Endothelial cell of umbilical vein (primary cell): Measurements from ENCODE around the gene LENG8. TPM values are rescaled to one million over a fixed set of nuclear protein-coding genes. Genes with fewer than 3 reads are reported as not detected.

ENCODE experiments used
- BruUV-seq: library from RNA; stranded (reverse); fragments of 400-500 nt; replicated peaks from 2 replicates; lab custom pipeline; 2021; lab: Mats Ljungman, UMichigan
- CTCF ChIA-PET: fragments of 300-600, 350-600 bp; sonication (Branson Sonifier 250); formaldehyde crosslinking; loops from one replicate; lab custom pipeline; 2021; ENCODE audit warnings: antibody characterized with exemption, inconsistent platforms; lab: Charles Lee
- POLR2A ChIA-PET: fragments of 300-600, 350-600 bp; sonication (Branson Sonifier 250); formaldehyde crosslinking; loops from one replicate; lab custom pipeline; 2021; ENCODE audit warnings: antibody characterized with exemption, inconsistent platforms; lab: Charles Lee
- DNase-seq: peaks from one replicate; pipeline ENCODE4 v3.0.0-alpha.2; 2011; ENCODE audit warnings: low read depth, low spot score
- FAIRE-seq: peaks from 2 replicates; lab custom pipeline; 2011; peaks lifted over from hg19 to GRCh38; lab: Jason Lieb, UNC
- H2AFZ ChIP-seq: 2 replicates; pipeline ENCODE4 v1.6.0; 2012; ENCODE audit warnings: low read depth, low read length, control low read depth, inconsistent platforms
- H3K27ac ChIP-seq: 2 replicates; pipeline ENCODE4 v1.5.1; 2011; ENCODE audit warnings: low read depth, mild to moderate bottlenecking, control low read depth, low read length, moderate library complexity; ENCODE audit not compliant: insufficient read depth
- H3K27me3 ChIP-seq, 2 experiments: 2 replicates each; pipeline versions ENCODE4 v1.6.0 to v1.6.1; 2011; ENCODE audit warnings: low read length in 2 of 2, mixed read lengths in 1 of 2; ENCODE audit not compliant: control insufficient read depth in 2 of 2, insufficient read depth in 2 of 2
- H3K36me3 ChIP-seq, 2 experiments: 2 replicates in 1 of 2; 3 replicates in 1 of 2; pipeline ENCODE4 v1.5.1; 2011; ENCODE audit warnings: low read length in 2 of 2, mild to moderate bottlenecking in 1 of 2, moderate library complexity in 1 of 2; ENCODE audit not compliant: control insufficient read depth in 2 of 2, insufficient read depth in 2 of 2; ENCODE audit errors: extremely low read depth in 1 of 2
- H3K4me1 ChIP-seq: 3 replicates; pipeline ENCODE4 v1.5.1; 2011; ENCODE audit warnings: mild to moderate bottlenecking, low read length; ENCODE audit not compliant: control insufficient read depth, insufficient read depth; ENCODE audit errors: extremely low read depth
- H3K4me2 ChIP-seq: 2 replicates; pipeline ENCODE4 v1.6.1; 2011; ENCODE audit warnings: low read length, control low read depth, mixed read lengths; ENCODE audit not compliant: insufficient read depth
- H3K4me3 ChIP-seq, 3 experiments: fragments of 200-600 bp in 1 of 3; sonication (generic), shearing (Covaris generic) in 1 of 3; replicated peaks in 1 of 3; 2 replicates each; pipeline ENCODE4 v1.5.1; 2011 to 2016; ENCODE audit warnings: control low read depth in 3 of 3, low read length in 3 of 3, mild to moderate bottlenecking in 2 of 3, inconsistent platforms in 1 of 3, low read depth in 1 of 3, moderate library complexity in 1 of 3; ENCODE audit not compliant: insufficient read depth in 1 of 3
- H3K79me2 ChIP-seq: 2 replicates; pipeline ENCODE4 v1.6.0; 2012; ENCODE audit warnings: low read length, inconsistent platforms; ENCODE audit not compliant: control insufficient read depth, insufficient read depth
- H3K9ac ChIP-seq: replicated peaks from 2 replicates; pipeline ENCODE3; 2011; ENCODE audit warnings: low read length, control low read depth; ENCODE audit not compliant: insufficient read depth; ENCODE audit errors: extremely low read depth
- H3K9me1 ChIP-seq: replicated peaks from 3 replicates; pipeline ENCODE4 v1.6.0; 2011; ENCODE audit warnings: mild to moderate bottlenecking, low read length; ENCODE audit not compliant: control insufficient read depth, insufficient read depth; ENCODE audit errors: extremely low read depth
- H3K9me3 ChIP-seq: replicated peaks from 2 replicates; pipeline ENCODE4 v1.5.1; 2012; ENCODE audit warnings: low read length, inconsistent platforms; ENCODE audit not compliant: control insufficient read depth, insufficient read depth
- H4K20me1 ChIP-seq: replicated peaks from 2 replicates; pipeline ENCODE3; 2011; ENCODE audit warnings: mild to moderate bottlenecking, low read length; ENCODE audit not compliant: control insufficient read depth, insufficient read depth; ENCODE audit errors: extremely low read depth
- EZH2 ChIP-seq: IDR thresholded peaks from 2 replicates; pipeline ENCODE4 v1.6.1; 2012; ENCODE audit warnings: borderline replicate concordance, low read depth, mild to moderate bottlenecking, moderate library complexity, low read length, inconsistent platforms; ENCODE audit not compliant: severe bottlenecking
- FOS ChIP-seq: IDR thresholded peaks from 2 replicates; pipeline ENCODE4 v1.6.1; 2011; ENCODE audit warnings: mild to moderate bottlenecking, low read length, moderate library complexity, borderline replicate concordance; ENCODE audit not compliant: insufficient read depth
- GATA2 ChIP-seq: IDR thresholded peaks from 2 replicates; pipeline ENCODE4 v1.7.0; 2011; ENCODE audit warnings: low read depth, mild to moderate bottlenecking, moderate library complexity, mixed read lengths, low read length; ENCODE audit not compliant: insufficient read length, insufficient read depth
- JUN ChIP-seq: IDR thresholded peaks from 2 replicates; pipeline ENCODE4 v1.6.1; 2011; ENCODE audit warnings: borderline replicate concordance, low read depth; ENCODE audit not compliant: insufficient read length, insufficient read depth
- MYC ChIP-seq: IDR thresholded peaks from one replicate; pipeline ENCODE4 v1.6.1; 2011; ENCODE audit warnings: mild to moderate bottlenecking, low read depth, low read length
- POLR2A ChIP-seq: IDR thresholded peaks from 2 replicates; pipeline ENCODE4 v1.6.1; 2012; ENCODE audit warnings: low read depth, mild to moderate bottlenecking, control low read depth, low read length
- POLR2AphosphoS5 ChIP-seq: IDR thresholded peaks from 2 replicates; pipeline ENCODE4 v1.6.1; 2012; ENCODE audit warnings: low read depth, mild to moderate bottlenecking, control low read depth, low read length, moderate library complexity; ENCODE audit not compliant: insufficient read depth
- dilution Hi-C: fragments of 300-500 bp; cut with MboI; formaldehyde crosslinking; loops from one replicate; pipeline ENCODE4 v1.15.0; 2019; ENCODE audit warnings: low sequenced_read_pairs; ENCODE audit not compliant: extremely low pct_ligation_motif_present
- intact Hi-C: fragments of 100-400 bp; cut with micrococcal nuclease; formaldehyde crosslinking; loops from one replicate; pipeline ENCODE4 v1.10.0; 2022
- polyA plus RNA-seq, 4 experiments: library from polyadenylated mRNA; depleted of rRNA in 3 of 4; stranded (reverse) in 3 of 4; unstranded in 1 of 4; fragments of >200 nt; gene quantifications; 2 replicates each; pipeline versions ENCODE4 v1.2.1 to v1.2.3, GENCODE V29; 2011 to 2012; ENCODE audit warnings: missing spikeins in 1 of 4
- total RNA-seq: library from RNA; stranded (reverse); gene quantifications from 2 replicates; pipeline ENCODE4 v1.2.3, GENCODE V29; 2021
- TF ChIP-seq, protein P1 (sequence below): IDR thresholded peaks from 2 replicates; pipeline ENCODE4 v1.6.1; 2011; ENCODE audit not compliant: insufficient read depth, insufficient read length
- TF ChIP-seq, protein P2 (sequence below), 2 donors: IDR thresholded peaks; 1 replicate in 1 of 2; 2 replicates in 1 of 2; pipeline ENCODE4 v1.5.1; 2011; ENCODE audit warnings: low read length in 2 of 2, mild to moderate bottlenecking in 2 of 2, moderate library complexity in 2 of 2, control low read depth in 1 of 2, inconsistent platforms in 1 of 2, low read depth in 1 of 2; ENCODE audit not compliant: insufficient read depth in 1 of 2; ENCODE audit errors: extremely low read depth in 1 of 2

Gene LENG8
- total and polyA plus RNA-seq, 2 donors (not counting 3 experiments of a cell fraction or from before 2014, with no cell fraction given), result 130 to 218 TPM

DNA sequence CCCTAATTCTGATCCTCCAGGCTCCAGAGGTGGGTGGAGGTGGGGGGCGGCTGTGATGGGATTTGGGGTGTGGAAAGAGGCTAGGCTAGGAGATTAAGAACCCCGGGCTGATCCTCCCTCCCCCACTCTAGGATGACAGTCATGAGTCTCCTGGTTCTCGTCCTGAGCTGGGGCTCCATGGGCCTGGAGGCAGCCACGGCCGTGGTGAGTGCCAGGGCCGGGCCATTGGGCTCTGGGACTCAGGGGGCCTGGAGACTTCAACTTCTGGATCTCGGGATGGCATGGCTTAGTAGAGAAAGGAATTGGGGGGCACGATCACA is 19.9 kb upstream of the LENG8 start:
- Histone ChIP-seq H3K36me3 (no peaks in the 10 kb centered on the region), H4K20me1 (no peaks in the 10 kb centered on the region), H3K79me2 (no peaks in the 10 kb centered on the region), H3K9ac (no peak overlapping the region), H3K4me3 (no peak overlapping the region), H3K27ac (no peak overlapping the region), H3K4me2 (no peak overlapping the region), H3K4me1 (no peaks in the 10 kb centered on the region), H3K9me3 (no peaks in the 10 kb centered on the region), H3K27me3 (peaks cover 0 to 2% of the 10 kb centered on the region in 2 experiments), H2AFZ (no peak overlapping the region), H3K9me1 (no peaks in the 10 kb centered on the region)
- no peak for DNase-seq
- CTCF ChIA-PET, result interaction anchor here (4.1 kb wide), 1 partner anchor 10 kb away, joined by 21 read pairs; no protein-coding TSS in a partner anchor
- POLR2A ChIA-PET, result no interaction called here
- intact Hi-C loops (no loop called here), dilution Hi-C loops (no loop called here)
- FAIRE-seq, result no peak
- TF ChIP-seq POLR2A (no peak), FOS (no peak), JUN (no peak), GATA2 (no peak), EZH2 (no peak), POLR2AphosphoS5 (no peak), MYC (no peak)
- TF ChIP-seq, protein P1, sequence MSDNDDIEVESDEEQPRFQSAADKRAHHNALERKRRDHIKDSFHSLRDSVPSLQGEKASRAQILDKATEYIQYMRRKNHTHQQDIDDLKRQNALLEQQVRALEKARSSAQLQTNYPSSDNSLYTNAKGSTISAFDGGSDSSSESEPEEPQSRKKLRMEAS, result no peak
- TF ChIP-seq, protein P2, sequence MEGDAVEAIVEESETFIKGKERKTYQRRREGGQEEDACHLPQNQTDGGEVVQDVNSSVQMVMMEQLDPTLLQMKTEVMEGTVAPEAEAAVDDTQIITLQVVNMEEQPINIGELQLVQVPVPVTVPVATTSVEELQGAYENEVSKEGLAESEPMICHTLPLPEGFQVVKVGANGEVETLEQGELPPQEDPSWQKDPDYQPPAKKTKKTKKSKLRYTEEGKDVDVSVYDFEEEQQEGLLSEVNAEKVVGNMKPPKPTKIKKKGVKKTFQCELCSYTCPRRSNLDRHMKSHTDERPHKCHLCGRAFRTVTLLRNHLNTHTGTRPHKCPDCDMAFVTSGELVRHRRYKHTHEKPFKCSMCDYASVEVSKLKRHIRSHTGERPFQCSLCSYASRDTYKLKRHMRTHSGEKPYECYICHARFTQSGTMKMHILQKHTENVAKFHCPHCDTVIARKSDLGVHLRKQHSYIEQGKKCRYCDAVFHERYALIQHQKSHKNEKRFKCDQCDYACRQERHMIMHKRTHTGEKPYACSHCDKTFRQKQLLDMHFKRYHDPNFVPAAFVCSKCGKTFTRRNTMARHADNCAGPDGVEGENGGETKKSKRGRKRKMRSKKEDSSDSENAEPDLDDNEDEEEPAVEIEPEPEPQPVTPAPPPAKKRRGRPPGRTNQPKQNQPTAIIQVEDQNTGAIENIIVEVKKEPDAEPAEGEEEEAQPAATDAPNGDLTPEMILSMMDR (IDR thresholded peaks at IDR 0.05; ENCODE audit: extremely low read depth in 1 of 2, insufficient read depth in 1 of 2, low read depth in 1 of 2, low read length in 2 of 2), result no peak
- BruUV-seq, result no TSS peak
